Coronary artery (tissue), 2 donors: ENCODE measurements around the gene NUDT22.

Source experiments
- DNase-seq: peaks from one replicate; pipeline ENCODE4 v3.0.0-alpha.2; 2017; ENCODE audit warnings: low spot score
- H3K27ac ChIP-seq, 2 donors: fragments of 200-600 bp; sonication (generic); one replicate each; pipeline ENCODE4 v1.5.1; 2016 to 2019
- H3K4me3 ChIP-seq: fragments of 200-600 bp; sonication (generic); 2 replicates; pipeline ENCODE4 v1.5.1; 2016; ENCODE audit warnings: mild to moderate bottlenecking, moderate library complexity
- TF ChIP-seq, protein P1 (sequence below): fragments of 200-600 bp; sonication (generic); IDR thresholded peaks from one replicate; pipeline ENCODE4 v1.5.1; 2019; ENCODE audit warnings: antibody characterized with exemption

NUDT22 gene

GRCh38 chr11:64278576-64279190 lies 52.6 kb downstream of the NUDT22 start:
- Histone ChIP-seq H3K27ac (no peak overlapping the region), H3K4me3 (no peak overlapping the region)
- TF ChIP-seq, protein P1, sequence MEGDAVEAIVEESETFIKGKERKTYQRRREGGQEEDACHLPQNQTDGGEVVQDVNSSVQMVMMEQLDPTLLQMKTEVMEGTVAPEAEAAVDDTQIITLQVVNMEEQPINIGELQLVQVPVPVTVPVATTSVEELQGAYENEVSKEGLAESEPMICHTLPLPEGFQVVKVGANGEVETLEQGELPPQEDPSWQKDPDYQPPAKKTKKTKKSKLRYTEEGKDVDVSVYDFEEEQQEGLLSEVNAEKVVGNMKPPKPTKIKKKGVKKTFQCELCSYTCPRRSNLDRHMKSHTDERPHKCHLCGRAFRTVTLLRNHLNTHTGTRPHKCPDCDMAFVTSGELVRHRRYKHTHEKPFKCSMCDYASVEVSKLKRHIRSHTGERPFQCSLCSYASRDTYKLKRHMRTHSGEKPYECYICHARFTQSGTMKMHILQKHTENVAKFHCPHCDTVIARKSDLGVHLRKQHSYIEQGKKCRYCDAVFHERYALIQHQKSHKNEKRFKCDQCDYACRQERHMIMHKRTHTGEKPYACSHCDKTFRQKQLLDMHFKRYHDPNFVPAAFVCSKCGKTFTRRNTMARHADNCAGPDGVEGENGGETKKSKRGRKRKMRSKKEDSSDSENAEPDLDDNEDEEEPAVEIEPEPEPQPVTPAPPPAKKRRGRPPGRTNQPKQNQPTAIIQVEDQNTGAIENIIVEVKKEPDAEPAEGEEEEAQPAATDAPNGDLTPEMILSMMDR: no peak
- no peak for DNase-seq
